WTC11 (cell line): ENCODE results near the gene PCDHA11.
"Not testable (repeated sequence)": the region's sequence is repeated elsewhere in the genome, so short reads cannot be mapped to it uniquely, and the experiment has no call there.

Experiments
- ATF1 ChIP-seq: sonication (generic); formaldehyde crosslinking; IDR thresholded peaks from 2 replicates; pipeline ENCODE4 v1.8.1; 2023; ENCODE audit warnings: mild to moderate bottlenecking, moderate library complexity, missing genetic modification reagents
- ATF2 ChIP-seq: sonication (generic); formaldehyde crosslinking; IDR thresholded peaks from 2 replicates; pipeline ENCODE4 v1.8.1; 2022; ENCODE audit warnings: low read depth, missing genetic modification reagents, borderline replicate concordance
- CTCF ChIP-seq: fragments of 200-600 bp; IDR thresholded peaks from 2 replicates; pipeline ENCODE4 v1.8.0; 2022; ENCODE audit warnings: antibody characterized with exemption
- ELF4 ChIP-seq: sonication (generic); formaldehyde crosslinking; IDR thresholded peaks from 2 replicates; pipeline ENCODE4 v1.8.1; 2022; ENCODE audit warnings: low read depth, mild to moderate bottlenecking, moderate library complexity, missing genetic modification reagents
- IRF1 ChIP-seq: sonication (generic); formaldehyde crosslinking; IDR thresholded peaks from 2 replicates; pipeline ENCODE4 v1.8.0; 2023; ENCODE audit warnings: missing genetic modification reagents
- NFYB ChIP-seq: sonication (generic); formaldehyde crosslinking; conservative IDR thresholded peaks from 2 replicates; pipeline ENCODE4 v1.8.0; 2022; ENCODE audit warnings: low read depth, missing genetic modification reagents
- NR1H2 ChIP-seq: sonication (generic); formaldehyde crosslinking; IDR thresholded peaks from 2 replicates; pipeline ENCODE4 v1.9.0; 2021; ENCODE audit warnings: mild to moderate bottlenecking, moderate library complexity, missing genetic modification reagents
- PRRX2 ChIP-seq: fragments of 250-450 bp; sonication (Bioruptor Pico); IDR thresholded peaks from 2 replicates; pipeline ENCODE4 v1.8.0; 2021; ENCODE audit warnings: mild to moderate bottlenecking
- SP1 ChIP-seq: sonication (generic); formaldehyde crosslinking; conservative IDR thresholded peaks from 2 replicates; pipeline ENCODE4 v1.8.1; 2022; ENCODE audit warnings: missing genetic modification reagents
- TP53 ChIP-seq: sonication (generic); formaldehyde crosslinking; IDR thresholded peaks from 2 replicates; pipeline ENCODE4 v1.8.1; 2023; ENCODE audit warnings: mild to moderate bottlenecking, missing genetic modification reagents

- TF ChIP-seq NR1H2 (CRISPR knock-in tag); CTCF; TP53 (CRISPR knock-in tag); IRF1 (CRISPR knock-in tag); NFYB (CRISPR knock-in tag); ATF2 (CRISPR knock-in tag); ATF1 (CRISPR knock-in tag); SP1; PRRX2 (CRISPR knock-in tag); ELF4 (CRISPR knock-in tag): not testable (repeated sequence)
Measured at GRCh38 chr5:140834439-140835008, 34.2 kb upstream of the PCDHA11 start.
